C4-2B (cell line): ENCODE results near the gene CDC42BPA.

Experiments
- CTCF ChIP-seq: fragments of 450-650 bp; conservative IDR thresholded peaks from 2 replicates; pipeline ENCODE4 v1.5.1; 2017; ENCODE audit warnings: mild to moderate bottlenecking
- ZFX ChIP-seq: fragments of 450-650 bp; IDR thresholded peaks from 2 replicates; pipeline ENCODE4 v1.6.1; 2017

GRCh38 chr1:227343727-227344551 lies 25.6 kb upstream of the CDC42BPA start:
- TF ChIP-seq CTCF (no peak), ZFX (no peak)
